ENCODE measurements around the gene GPR151.
A peak's percentile ranks its signal among the peaks of the same experiment; 100 is the strongest.
"Not testable (repeated sequence)": the region's sequence is repeated elsewhere in the genome, so short reads cannot be mapped to it uniquely, and the experiment has no call there.

GPR151 gene

GRCh38 chr5:146516151-146516475, at the start of gene GPR151:
GPR151 (minus strand) TSS chr5:146516190; CDS start chr5:146516113, 77 bp downstream.
- no peak for DNase-seq (ENCODE audit: low read depth)
- no peak within 1 kb of the TSS for H3K4me3 ChIP-seq (ENCODE audit: low read depth, low read length)

DNA sequence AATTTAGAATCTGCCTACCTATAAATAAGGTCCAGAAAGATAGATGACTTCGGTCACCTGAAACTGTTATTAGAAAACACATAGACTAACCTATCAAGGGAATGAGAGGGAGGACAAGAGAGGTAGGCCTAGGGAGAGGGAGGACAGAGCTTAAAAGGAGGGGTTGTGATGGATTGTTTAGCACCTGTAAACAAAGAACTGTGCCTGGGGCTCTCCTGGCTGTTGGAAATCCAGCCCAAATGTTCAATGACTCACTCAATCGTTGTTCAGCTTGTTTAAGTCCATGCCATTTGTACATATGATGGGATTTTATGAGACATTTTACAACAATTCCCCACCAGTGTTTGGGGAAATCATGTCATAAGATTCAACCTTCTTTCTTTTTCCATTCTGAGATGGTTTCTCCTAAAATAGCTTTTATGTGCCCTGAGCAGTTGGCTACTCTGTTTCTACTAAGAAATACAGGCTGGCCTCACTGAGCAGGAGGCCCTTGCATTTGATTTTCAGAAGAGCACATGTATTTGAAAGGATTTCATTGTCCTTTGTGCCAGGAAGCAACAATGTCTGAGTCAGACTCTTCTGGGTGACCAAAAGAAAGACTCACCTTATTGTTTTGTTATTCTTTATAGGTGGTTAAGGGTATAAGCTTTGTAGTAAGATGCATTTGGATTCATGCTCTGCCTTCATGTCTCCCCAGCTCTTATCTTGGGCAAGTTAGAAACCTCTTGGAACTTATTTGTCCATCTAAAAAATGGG, 48.2 kb upstream of the GPR151 start:
- H3K4me3 ChIP-seq (ENCODE audit: low read depth, low read length): no peak overlapping the region
- no peak for DNase-seq (ENCODE audit: low read depth)

DNA sequence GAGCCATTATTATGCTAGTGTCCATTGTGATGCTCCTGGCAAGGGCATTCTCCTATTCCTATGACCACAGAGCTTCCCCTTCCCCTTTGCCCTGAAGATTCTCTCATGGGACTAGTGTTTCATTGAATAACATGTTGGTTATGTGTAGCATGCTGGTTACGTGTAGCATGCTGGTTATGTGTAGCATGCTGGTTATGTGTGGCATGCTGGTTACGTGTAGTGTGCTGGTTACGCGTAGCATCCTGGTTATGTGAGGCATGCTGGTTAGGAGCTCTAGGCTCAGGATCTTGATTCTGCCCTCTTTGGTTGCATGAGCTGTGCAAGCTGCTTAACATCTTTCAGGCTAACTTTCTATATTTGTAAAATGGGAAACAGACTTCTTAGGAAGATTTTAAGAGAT, 46.5 kb upstream of the GPR151 start:
- no peak overlapping the region for H3K4me3 ChIP-seq (ENCODE audit: low read depth, low read length)
- no peak for DNase-seq (ENCODE audit: low read depth)

DNA sequence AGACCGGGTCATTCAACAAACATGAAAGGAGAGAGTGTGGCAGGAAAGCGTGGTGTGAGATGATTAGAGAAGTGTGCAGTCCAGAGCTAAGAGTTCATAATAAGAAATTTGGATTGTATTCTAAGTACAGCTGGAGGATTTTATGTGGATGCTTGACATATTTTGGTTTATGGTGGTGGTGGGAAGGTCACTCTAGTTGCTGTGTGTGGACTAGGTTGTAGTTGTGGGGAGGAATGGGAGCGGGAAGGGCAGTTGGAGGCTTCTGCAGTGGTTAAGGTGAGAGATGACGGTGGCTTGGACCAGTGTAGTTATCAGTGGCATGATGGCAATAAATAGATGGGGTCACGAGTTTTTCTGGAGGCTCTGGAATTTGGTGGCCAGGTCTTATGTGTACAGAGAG, 45.7 kb upstream of the GPR151 start:
- DNase-seq (ENCODE audit: low read depth): no peak
- no peak overlapping the region for H3K4me3 ChIP-seq (ENCODE audit: low read depth, low read length)

DNA sequence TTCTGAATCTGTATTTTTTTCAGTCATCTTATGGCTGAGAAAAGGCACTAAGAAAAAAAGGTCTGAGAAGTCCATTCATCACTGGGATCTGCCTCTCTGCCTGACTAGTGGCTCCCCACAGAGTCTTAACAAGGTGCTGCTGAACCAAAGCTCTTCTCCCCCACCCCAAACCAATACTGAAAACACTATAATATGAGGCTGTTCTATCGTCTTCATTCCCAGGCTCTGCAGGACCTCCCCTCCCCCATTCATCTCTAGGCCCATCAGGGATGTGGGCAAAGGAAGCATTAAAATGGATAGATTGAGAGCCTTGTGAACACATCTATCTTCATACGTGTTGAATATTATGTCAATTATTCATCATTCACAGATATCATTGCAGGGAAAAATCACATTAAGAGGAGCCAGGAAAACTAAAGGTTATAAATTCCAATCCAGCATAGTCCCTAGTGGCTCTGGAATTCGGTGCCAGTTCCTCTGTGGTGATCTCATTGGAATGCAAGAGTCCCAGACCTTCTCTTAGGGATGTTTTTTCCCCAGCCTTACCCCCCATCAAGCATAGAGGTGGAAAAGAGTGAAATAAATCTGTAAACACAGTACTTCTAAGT, 44.3 kb upstream of the GPR151 start:
- no peak for DNase-seq (ENCODE audit: low read depth)
- H3K4me3 ChIP-seq (ENCODE audit: low read depth, low read length): no peak overlapping the region

DNA sequence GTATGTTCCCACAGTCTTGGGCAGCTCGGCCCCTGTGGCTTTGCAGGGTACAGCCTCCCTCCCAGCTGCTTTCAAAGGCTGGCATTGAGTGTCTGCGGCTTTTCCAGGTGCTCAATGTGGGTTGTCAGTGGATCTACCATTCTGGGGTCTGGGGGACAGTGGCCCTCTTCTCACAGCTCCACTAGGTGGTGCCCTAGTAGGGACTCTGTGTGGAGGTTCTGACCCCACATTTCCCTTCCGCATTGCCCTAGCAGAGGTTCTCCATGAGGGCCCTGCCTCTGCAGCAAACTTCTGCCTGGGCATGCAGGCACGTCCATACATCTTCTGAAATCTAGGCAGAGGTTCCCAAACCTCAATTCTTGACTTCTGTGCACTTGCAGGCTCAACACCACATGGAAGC, 40.9 kb upstream of the GPR151 start:
- not testable (repeated sequence) for DNase-seq (ENCODE audit: low read depth); H3K4me3 ChIP-seq (ENCODE audit: low read depth, low read length)

GRCh38 chr5:146553446-146553845, 37.5 kb upstream of the GPR151 start:
- DNase-seq (ENCODE audit: low read depth): no peak
- no peak overlapping the region for H3K4me3 ChIP-seq (ENCODE audit: low read depth, low read length)

DNA sequence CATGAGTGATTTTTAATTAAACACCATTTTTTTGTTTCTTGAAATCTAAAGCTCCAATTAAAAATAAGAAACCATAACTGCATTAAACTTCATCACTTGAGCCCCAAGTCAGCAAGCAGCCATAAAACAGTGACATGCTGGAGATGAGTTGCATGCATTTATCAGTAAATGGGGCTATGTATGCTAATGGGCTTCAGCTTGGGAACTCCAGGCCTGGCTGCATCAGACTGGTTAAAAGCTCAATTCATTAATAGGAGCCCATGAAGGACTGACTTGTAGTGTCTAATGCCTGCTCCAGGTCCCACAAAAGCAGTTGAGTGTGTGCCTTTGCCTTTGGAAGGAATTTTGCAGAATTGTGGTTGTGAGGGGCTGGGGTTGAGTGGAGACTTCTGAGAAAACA, 33.6 kb upstream of the GPR151 start:
- no peak overlapping the region for H3K4me3 ChIP-seq (ENCODE audit: low read depth, low read length)
- DNase-seq (ENCODE audit: low read depth): no peak

DNA sequence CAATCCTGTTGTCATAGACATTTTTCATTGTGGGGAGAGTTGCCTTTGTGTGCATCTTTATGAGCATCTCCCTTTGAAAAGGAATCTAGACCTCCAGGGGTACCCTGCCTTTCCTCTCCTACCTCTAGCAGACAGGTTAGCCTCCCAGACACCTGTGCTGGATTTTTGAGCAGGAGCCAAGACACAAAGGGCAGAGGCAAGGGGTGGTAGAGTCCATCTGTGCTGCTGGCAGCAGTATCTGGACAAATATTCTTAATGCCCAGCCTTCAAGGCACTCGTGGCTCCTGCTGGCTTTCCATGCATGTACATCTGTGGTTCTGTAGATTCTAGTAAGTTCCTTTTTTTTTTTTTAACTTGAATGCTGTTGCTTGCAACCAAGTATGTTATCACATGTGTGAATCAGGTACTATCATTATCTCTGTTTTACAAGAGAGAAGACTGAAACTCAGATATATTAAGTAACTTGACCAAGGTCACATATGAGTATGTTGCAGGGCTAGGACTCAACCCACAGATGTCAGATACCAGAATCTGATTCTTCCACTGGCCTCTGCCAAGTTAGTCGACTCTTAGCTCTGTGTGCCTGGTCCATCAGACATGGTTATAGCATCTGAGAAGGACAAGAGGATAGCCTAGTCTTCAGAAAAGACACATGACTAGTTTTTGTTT, 32.9 kb upstream of the GPR151 start:
- no peak for DNase-seq (ENCODE audit: low read depth)
- H3K4me3 ChIP-seq (ENCODE audit: low read depth, low read length): no peak overlapping the region

- no peak for DNase-seq (ENCODE audit: low read depth)
- no peak overlapping the region for H3K4me3 ChIP-seq (ENCODE audit: low read depth, low read length)
These were observed 28.2 kb upstream of the GPR151 start for GRCh38 chr5:146544232-146544631.

GRCh38 chr5:146541958-146542849, 26.2 kb upstream of the GPR151 start:
- H3K4me3 ChIP-seq (ENCODE audit: low read depth, low read length): no peak overlapping the region
- no peak for DNase-seq (ENCODE audit: low read depth)

GRCh38 chr5:146540414-146540813, 24.4 kb upstream of the GPR151 start:
- no peak for DNase-seq (ENCODE audit: low read depth)
- H3K4me3 ChIP-seq (ENCODE audit: low read depth, low read length): no peak overlapping the region

GRCh38 chr5:146539973-146540372, 24.0 kb upstream of the GPR151 start:
- DNase-seq (ENCODE audit: low read depth): no peak
- no peak overlapping the region for H3K4me3 ChIP-seq (ENCODE audit: low read depth, low read length)

DNA sequence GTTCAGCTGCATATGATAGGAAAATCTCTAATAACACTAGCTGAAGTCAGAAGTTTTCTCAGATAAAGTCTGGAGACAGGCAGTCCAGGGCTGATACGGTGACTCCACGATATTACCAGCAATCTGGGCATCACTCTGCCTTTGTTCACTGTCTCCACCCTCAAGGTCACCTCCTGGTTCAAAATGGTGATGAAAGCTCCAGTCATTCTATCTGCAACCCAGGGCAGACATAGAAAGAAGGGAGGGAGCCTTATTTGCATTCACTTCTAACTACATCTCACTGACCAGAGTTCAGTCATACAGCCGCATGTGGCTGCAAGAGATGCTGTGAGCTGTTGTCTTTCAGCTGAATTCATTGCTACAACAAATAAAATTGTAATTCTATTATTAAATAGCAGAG, 22.4 kb upstream of the GPR151 start:
- DNase-seq (ENCODE audit: low read depth): no peak
- no peak overlapping the region for H3K4me3 ChIP-seq (ENCODE audit: low read depth, low read length)

DNA sequence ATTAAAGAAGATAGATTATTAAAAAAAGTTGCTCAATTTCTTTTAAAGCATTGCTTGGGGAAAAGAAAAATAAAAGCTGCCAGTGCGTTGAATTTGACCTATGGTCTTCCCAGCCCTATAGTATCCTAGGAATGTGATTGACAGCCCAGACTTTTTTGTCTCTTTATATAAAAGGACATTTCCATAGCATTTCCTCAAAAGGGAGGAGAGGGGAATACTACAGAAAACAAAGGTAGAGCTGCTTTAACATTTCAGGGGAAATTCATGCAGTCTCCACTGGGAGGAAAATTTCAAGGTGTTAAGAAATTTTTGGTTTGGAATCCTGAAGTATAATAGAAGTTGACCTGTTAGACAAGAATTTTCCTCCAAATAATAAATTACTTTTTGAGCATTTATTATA, 17.9 kb upstream of the GPR151 start:
- DNase-seq (ENCODE audit: low read depth): no peak
- no peak overlapping the region for H3K4me3 ChIP-seq (ENCODE audit: low read depth, low read length)

- DNase-seq (ENCODE audit: low read depth): peak; percentile 17
- no peak overlapping the region for H3K4me3 ChIP-seq (ENCODE audit: low read depth, low read length)
These were observed 17.4 kb upstream of the GPR151 start for GRCh38 chr5:146533260-146533857.

DNA sequence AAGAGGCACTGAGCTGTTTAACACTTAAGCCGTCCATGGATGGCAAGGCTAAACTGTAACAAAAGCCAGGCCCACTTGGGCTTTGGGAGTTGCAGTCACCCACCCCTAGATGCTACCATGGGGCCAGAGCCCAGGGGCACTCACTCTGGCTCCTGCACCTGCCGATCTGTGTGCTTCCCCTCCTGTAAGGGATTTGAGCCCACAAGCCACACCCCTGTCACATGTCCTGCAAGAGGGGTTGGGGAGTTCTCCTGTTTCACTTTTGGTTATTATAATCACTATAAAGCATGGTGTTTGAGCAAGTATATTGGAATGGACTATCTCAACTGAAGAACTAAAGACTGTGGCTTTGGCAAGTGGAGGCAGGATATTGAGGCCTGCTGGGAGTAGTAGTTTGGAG, 14.0 kb upstream of the GPR151 start:
- H3K4me3 ChIP-seq (ENCODE audit: low read depth, low read length): no peak overlapping the region
- DNase-seq (ENCODE audit: low read depth): no peak

GRCh38 chr5:146528236-146528635, 12.2 kb upstream of the GPR151 start:
- no peak for DNase-seq (ENCODE audit: low read depth)
- no peak overlapping the region for H3K4me3 ChIP-seq (ENCODE audit: low read depth, low read length)

GRCh38 chr5:146527785-146528184, 11.8 kb upstream of the GPR151 start:
- H3K4me3 ChIP-seq (ENCODE audit: low read depth, low read length): no peak overlapping the region
- DNase-seq (ENCODE audit: low read depth): no peak

GRCh38 chr5:146523698-146524097, 7.7 kb upstream of the GPR151 start:
- no peak overlapping the region for H3K4me3 ChIP-seq (ENCODE audit: low read depth, low read length)
- no peak for DNase-seq (ENCODE audit: low read depth)

All from skeletal muscle cell (primary cell).